Liver (tissue), 9 donors: Measurements from ENCODE around the gene DSCAM. TPM values are rescaled to one million over a fixed set of nuclear protein-coding genes. Genes with fewer than 3 reads are reported as not detected.

Experiments used
- DNase-seq: peaks from one replicate; pipeline ENCODE4 v3.0.0-alpha.2; 2017; ENCODE audit warnings: low spot score
- H3K27ac ChIP-seq, 2 donors: one replicate each; pipeline ENCODE4 v1.7.0; 2013; ENCODE audit warnings: inconsistent platforms in 2 of 2, low read length in 2 of 2, control low read depth in 1 of 2, low read depth in 1 of 2, mild to moderate bottlenecking in 1 of 2
- H3K27me3 ChIP-seq, 4 donors: one replicate each; pipeline versions ENCODE4 v1.6.1 to v1.7.0; 2013; ENCODE audit warnings: low read length in 3 of 4, inconsistent platforms in 1 of 4, mild to moderate bottlenecking in 1 of 4, moderate library complexity in 1 of 4; ENCODE audit not compliant: control insufficient read depth in 4 of 4, insufficient read depth in 4 of 4
- H3K36me3 ChIP-seq, 4 donors: one replicate each; pipeline versions ENCODE4 v1.6.1 to v1.7.0; 2013; ENCODE audit warnings: low read length in 3 of 4, mild to moderate bottlenecking in 3 of 4, low read depth in 1 of 4, moderate library complexity in 1 of 4; ENCODE audit not compliant: control insufficient read depth in 4 of 4, insufficient read depth in 3 of 4
- H3K4me1 ChIP-seq, 4 donors: one replicate each; pipeline versions ENCODE4 v1.6.1 to v1.7.0; 2013; ENCODE audit warnings: low read length in 3 of 4, mild to moderate bottlenecking in 3 of 4, moderate library complexity in 1 of 4; ENCODE audit not compliant: control insufficient read depth in 4 of 4, insufficient read depth in 4 of 4
- H3K4me3 ChIP-seq, 3 donors: one replicate each; pipeline versions ENCODE4 v1.6.1 to v1.7.0; 2013; ENCODE audit warnings: low read length in 3 of 3, control low read depth in 1 of 3, low read depth in 1 of 3, mild to moderate bottlenecking in 1 of 3
- H3K9ac ChIP-seq, 2 donors: one replicate each; pipeline ENCODE4 v1.7.0; 2013; ENCODE audit warnings: low read length in 2 of 2, mild to moderate bottlenecking in 2 of 2, moderate library complexity in 2 of 2, control low read depth in 1 of 2, low read depth in 1 of 2
- H3K9me3 ChIP-seq, 4 donors: one replicate each; pipeline versions ENCODE4 v1.6.1 to v1.7.0; 2013; ENCODE audit warnings: low read length in 3 of 4; ENCODE audit not compliant: control insufficient read depth in 4 of 4
- ATF3 ChIP-seq: IDR thresholded peaks from 2 replicates; pipeline ENCODE4 v1.6.1; 2016; ENCODE audit warnings: antibody characterized with exemption
- EGR1 ChIP-seq, 2 donors: IDR thresholded peaks; 2 replicates each; pipeline ENCODE4 v1.6.1; 2016 to 2018; ENCODE audit warnings: antibody characterized with exemption in 2 of 2, low read depth in 2 of 2
- FOXA1 ChIP-seq: IDR thresholded peaks from 2 replicates; pipeline ENCODE4 v1.6.1; 2016; ENCODE audit warnings: antibody characterized with exemption
- FOXA2 ChIP-seq: IDR thresholded peaks from 2 replicates; pipeline ENCODE4 v1.6.1; 2016; ENCODE audit warnings: antibody characterized with exemption
- GABPA ChIP-seq, 2 donors: IDR thresholded peaks in 1 of 2; conservative IDR thresholded peaks in 1 of 2; 2 replicates each; pipeline ENCODE4 v1.6.1; 2016; ENCODE audit warnings: antibody characterized with exemption in 2 of 2, mild to moderate bottlenecking in 1 of 2, moderate library complexity in 1 of 2
- HNF4A ChIP-seq, 2 donors: conservative IDR thresholded peaks; 2 replicates each; pipeline ENCODE4 v1.6.1; 2016; ENCODE audit warnings: antibody characterized with exemption in 2 of 2, mild to moderate bottlenecking in 2 of 2
- HNF4G ChIP-seq: IDR thresholded peaks from 2 replicates; pipeline ENCODE4 v1.6.1; 2016; ENCODE audit warnings: antibody characterized with exemption
- JUND ChIP-seq, 2 donors: IDR thresholded peaks; 2 replicates each; pipeline ENCODE4 v1.6.1; 2016; ENCODE audit warnings: antibody characterized with exemption in 2 of 2
- MAX ChIP-seq: IDR thresholded peaks from 2 replicates; pipeline ENCODE4 v1.6.1; 2016; ENCODE audit warnings: antibody characterized with exemption
- NR2F2 ChIP-seq: IDR thresholded peaks from 2 replicates; pipeline ENCODE4 v1.6.1; 2016; ENCODE audit warnings: antibody characterized with exemption
- RAD21 ChIP-seq, 2 donors: IDR thresholded peaks; 2 replicates each; pipeline ENCODE4 v1.6.1; 2016; ENCODE audit warnings: antibody characterized with exemption in 2 of 2, mild to moderate bottlenecking in 2 of 2
- RXRA ChIP-seq, 2 donors: IDR thresholded peaks; 2 replicates each; pipeline ENCODE4 v1.6.1; 2017 to 2018; ENCODE audit warnings: antibody characterized with exemption in 2 of 2, mild to moderate bottlenecking in 1 of 2
- SP1 ChIP-seq: IDR thresholded peaks from 2 replicates; pipeline ENCODE4 v1.6.1; 2018; ENCODE audit warnings: antibody characterized with exemption, mild to moderate bottlenecking
- TAF1 ChIP-seq: conservative IDR thresholded peaks from 2 replicates; pipeline ENCODE4 v1.6.1; 2016; ENCODE audit warnings: antibody characterized with exemption, mild to moderate bottlenecking
- YY1 ChIP-seq: IDR thresholded peaks from 2 replicates; pipeline ENCODE4 v1.6.1; 2016; ENCODE audit warnings: antibody characterized with exemption, mild to moderate bottlenecking
- WGBS: extraction: QIAGEN DNeasy Blood & Tissue Kit; methylation state at CpG from one replicate; pipeline ENCODE4 v1.1.7; 2013; 5-methylcytosine and 5-hydroxymethylcytosine counted together
- polyA plus RNA-seq, 2 donors: library from polyadenylated mRNA; stranded (reverse) in 1 of 2; unstranded in 1 of 2; fragments of 200-250 nt in 1 of 2; fragments of >200 nt in 1 of 2; fragmentation: Nextera tagmentation in 1 of 2; extraction: Ambion mirVana in 1 of 2; gene quantifications; one replicate each; pipeline versions ENCODE4 v1.2.1 to v1.2.3, GENCODE V29; 2013 to 2015
- total RNA-seq, 2 donors: library from RNA; depleted of rRNA; stranded (reverse); fragments of >200 nt; gene quantifications; one replicate each; pipeline ENCODE4 v1.2.3, GENCODE V29; 2014
- TF ChIP-seq, protein P1 (sequence below): IDR thresholded peaks from 2 replicates; pipeline ENCODE4 v1.6.1; 2016; ENCODE audit warnings: antibody characterized with exemption, mild to moderate bottlenecking
- TF ChIP-seq, protein P2 (sequence below): fragments of 150-350 bp; IDR thresholded peaks from 2 replicates; pipeline ENCODE4 v1.5.1; 2017; ENCODE audit warnings: improper control_type of control experiment, low read depth, low read length; ENCODE audit not compliant: missing input control
- TF ChIP-seq, protein P3 (sequence below): IDR thresholded peaks from 2 replicates; pipeline ENCODE4 v1.6.1; 2016; ENCODE audit warnings: antibody characterized with exemption
- donor health status: healthy.
- donor health status: healthy.
- donor health status: healthy.
- donor health status: healthy.
- donor health status: healthy.

The DSCAM gene
- total and polyA plus RNA-seq, 4 donors = 0.02 to 0.23 (median 0.10) TPM

GRCh38 chr21:39971956-39972355, 875.0 kb downstream of the DSCAM start:
- no peak for TF ChIP-seq RAD21 (IDR thresholded peaks at IDR 0.05)
- TF ChIP-seq HNF4G = no peak
- TF ChIP-seq FOXA2 = no peak
- TF ChIP-seq, protein P1, sequence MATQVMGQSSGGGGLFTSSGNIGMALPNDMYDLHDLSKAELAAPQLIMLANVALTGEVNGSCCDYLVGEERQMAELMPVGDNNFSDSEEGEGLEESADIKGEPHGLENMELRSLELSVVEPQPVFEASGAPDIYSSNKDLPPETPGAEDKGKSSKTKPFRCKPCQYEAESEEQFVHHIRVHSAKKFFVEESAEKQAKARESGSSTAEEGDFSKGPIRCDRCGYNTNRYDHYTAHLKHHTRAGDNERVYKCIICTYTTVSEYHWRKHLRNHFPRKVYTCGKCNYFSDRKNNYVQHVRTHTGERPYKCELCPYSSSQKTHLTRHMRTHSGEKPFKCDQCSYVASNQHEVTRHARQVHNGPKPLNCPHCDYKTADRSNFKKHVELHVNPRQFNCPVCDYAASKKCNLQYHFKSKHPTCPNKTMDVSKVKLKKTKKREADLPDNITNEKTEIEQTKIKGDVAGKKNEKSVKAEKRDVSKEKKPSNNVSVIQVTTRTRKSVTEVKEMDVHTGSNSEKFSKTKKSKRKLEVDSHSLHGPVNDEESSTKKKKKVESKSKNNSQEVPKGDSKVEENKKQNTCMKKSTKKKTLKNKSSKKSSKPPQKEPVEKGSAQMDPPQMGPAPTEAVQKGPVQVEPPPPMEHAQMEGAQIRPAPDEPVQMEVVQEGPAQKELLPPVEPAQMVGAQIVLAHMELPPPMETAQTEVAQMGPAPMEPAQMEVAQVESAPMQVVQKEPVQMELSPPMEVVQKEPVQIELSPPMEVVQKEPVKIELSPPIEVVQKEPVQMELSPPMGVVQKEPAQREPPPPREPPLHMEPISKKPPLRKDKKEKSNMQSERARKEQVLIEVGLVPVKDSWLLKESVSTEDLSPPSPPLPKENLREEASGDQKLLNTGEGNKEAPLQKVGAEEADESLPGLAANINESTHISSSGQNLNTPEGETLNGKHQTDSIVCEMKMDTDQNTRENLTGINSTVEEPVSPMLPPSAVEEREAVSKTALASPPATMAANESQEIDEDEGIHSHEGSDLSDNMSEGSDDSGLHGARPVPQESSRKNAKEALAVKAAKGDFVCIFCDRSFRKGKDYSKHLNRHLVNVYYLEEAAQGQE = no peak
- TF ChIP-seq, protein P2, sequence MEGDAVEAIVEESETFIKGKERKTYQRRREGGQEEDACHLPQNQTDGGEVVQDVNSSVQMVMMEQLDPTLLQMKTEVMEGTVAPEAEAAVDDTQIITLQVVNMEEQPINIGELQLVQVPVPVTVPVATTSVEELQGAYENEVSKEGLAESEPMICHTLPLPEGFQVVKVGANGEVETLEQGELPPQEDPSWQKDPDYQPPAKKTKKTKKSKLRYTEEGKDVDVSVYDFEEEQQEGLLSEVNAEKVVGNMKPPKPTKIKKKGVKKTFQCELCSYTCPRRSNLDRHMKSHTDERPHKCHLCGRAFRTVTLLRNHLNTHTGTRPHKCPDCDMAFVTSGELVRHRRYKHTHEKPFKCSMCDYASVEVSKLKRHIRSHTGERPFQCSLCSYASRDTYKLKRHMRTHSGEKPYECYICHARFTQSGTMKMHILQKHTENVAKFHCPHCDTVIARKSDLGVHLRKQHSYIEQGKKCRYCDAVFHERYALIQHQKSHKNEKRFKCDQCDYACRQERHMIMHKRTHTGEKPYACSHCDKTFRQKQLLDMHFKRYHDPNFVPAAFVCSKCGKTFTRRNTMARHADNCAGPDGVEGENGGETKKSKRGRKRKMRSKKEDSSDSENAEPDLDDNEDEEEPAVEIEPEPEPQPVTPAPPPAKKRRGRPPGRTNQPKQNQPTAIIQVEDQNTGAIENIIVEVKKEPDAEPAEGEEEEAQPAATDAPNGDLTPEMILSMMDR = no peak
- TF ChIP-seq, protein P3, sequence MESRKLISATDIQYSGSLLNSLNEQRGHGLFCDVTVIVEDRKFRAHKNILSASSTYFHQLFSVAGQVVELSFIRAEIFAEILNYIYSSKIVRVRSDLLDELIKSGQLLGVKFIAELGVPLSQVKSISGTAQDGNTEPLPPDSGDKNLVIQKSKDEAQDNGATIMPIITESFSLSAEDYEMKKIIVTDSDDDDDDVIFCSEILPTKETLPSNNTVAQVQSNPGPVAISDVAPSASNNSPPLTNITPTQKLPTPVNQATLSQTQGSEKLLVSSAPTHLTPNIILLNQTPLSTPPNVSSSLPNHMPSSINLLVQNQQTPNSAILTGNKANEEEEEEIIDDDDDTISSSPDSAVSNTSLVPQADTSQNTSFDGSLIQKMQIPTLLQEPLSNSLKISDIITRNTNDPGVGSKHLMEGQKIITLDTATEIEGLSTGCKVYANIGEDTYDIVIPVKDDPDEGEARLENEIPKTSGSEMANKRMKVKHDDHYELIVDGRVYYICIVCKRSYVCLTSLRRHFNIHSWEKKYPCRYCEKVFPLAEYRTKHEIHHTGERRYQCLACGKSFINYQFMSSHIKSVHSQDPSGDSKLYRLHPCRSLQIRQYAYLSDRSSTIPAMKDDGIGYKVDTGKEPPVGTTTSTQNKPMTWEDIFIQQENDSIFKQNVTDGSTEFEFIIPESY = no peak
- no peak for TF ChIP-seq RXRA (IDR thresholded peaks at IDR 0.05)
- TF ChIP-seq GABPA (IDR thresholded peaks at IDR 0.05 in 1 of 2, conservative IDR thresholded peaks at IDR 0.05 in 1 of 2) = no peak
- TF ChIP-seq EGR1 (IDR thresholded peaks at IDR 0.05; ENCODE audit: low read depth in 2 of 2) = no peak
- no peak for TF ChIP-seq MAX
- TF ChIP-seq SP1 = no peak
- TF ChIP-seq YY1 = no peak
- no peak for TF ChIP-seq JUND (IDR thresholded peaks at IDR 0.05)
- TF ChIP-seq ATF3 = no peak
- TF ChIP-seq HNF4A (conservative IDR thresholded peaks at IDR 0.05) = no peak
- no peak for TF ChIP-seq NR2F2
- no peak for TF ChIP-seq TAF1
- TF ChIP-seq FOXA1 = no peak
- peaks cover 0 to 4% (median 2%) of the 10 kb centered on the region in 4 donors for H3K27me3 ChIP-seq
- no peaks in the 10 kb centered on the region for H3K36me3 ChIP-seq
- DNase-seq = no peak
- H3K4me3 ChIP-seq = no peak overlapping the region
- H3K9ac ChIP-seq = no peak overlapping the region
- 8% methylated on average over 2 of the region's 2 CpGs for WGBS
- peaks cover 0 to 3% (median 0%) of the 10 kb centered on the region in 4 donors for H3K9me3 ChIP-seq
- H3K27ac ChIP-seq = no peak overlapping the region
- no peaks in the 10 kb centered on the region for H3K4me1 ChIP-seq
